Fibroblast of pulmonary artery (primary cell): Measurements from ENCODE around the gene C9.
"Not testable (repeated sequence)": the region's sequence is repeated elsewhere in the genome, so short reads cannot be mapped to it uniquely, and the experiment has no call there.

Experiments used
- DNase-seq: peaks from one replicate; pipeline ENCODE4 v3.0.0-alpha.2; 2010; ENCODE audit warnings: low read depth
- H3K4me3 ChIP-seq: replicated peaks from 2 replicates; pipeline ENCODE4 v1.5.1; 2011; ENCODE audit warnings: low read depth, mild to moderate bottlenecking, control low read depth, low read length, moderate library complexity
- TF ChIP-seq, protein P1 (sequence below): IDR thresholded peaks from 2 replicates; pipeline ENCODE4 v1.5.1; 2011; ENCODE audit warnings: mild to moderate bottlenecking, control low read depth, low read length, inconsistent platforms; ENCODE audit errors: missing control alignments

The C9 gene

DNA sequence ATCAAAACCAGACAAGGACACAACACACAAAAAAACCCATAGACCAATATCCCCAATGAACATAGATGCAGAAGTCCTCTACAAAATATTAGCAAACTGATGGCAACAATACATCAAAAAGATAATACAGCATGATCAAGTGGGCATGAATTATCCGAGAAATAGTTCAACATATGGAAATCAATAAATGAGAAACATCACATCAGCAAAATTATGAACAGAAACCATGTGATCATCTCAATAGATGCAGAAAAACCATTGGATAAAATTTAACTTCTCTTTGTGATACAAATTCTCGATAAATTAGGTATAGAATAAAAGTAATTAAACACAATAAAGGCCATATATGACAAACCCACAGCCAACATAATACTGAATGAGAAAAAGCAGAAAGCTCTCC, 69.6 kb downstream of the C9 start:
- no peak for DNase-seq

DNA sequence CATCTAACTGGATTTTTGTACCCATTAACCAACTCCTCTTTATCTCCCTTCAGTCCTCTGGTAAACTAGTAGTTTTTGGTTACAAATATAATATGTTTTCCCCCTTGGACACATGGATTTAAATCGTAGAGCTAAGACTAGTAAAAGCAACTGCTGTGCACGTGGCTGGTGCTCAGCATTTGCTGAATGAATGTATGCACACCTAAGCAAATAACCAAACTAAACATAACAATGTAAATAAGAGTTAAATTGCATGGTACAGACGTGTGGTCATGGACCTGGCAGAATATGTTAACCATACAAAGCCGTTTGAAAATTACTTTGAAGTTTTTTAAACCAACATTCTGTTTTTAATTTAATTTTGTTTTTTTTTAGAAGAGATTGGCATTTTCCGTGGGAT, 79.7 kb downstream of the C9 start:
- DNase-seq, result no peak
- no peak overlapping the region for H3K4me3 ChIP-seq
- TF ChIP-seq, protein P1, sequence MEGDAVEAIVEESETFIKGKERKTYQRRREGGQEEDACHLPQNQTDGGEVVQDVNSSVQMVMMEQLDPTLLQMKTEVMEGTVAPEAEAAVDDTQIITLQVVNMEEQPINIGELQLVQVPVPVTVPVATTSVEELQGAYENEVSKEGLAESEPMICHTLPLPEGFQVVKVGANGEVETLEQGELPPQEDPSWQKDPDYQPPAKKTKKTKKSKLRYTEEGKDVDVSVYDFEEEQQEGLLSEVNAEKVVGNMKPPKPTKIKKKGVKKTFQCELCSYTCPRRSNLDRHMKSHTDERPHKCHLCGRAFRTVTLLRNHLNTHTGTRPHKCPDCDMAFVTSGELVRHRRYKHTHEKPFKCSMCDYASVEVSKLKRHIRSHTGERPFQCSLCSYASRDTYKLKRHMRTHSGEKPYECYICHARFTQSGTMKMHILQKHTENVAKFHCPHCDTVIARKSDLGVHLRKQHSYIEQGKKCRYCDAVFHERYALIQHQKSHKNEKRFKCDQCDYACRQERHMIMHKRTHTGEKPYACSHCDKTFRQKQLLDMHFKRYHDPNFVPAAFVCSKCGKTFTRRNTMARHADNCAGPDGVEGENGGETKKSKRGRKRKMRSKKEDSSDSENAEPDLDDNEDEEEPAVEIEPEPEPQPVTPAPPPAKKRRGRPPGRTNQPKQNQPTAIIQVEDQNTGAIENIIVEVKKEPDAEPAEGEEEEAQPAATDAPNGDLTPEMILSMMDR, result no peak

More for the DNA sequence above, 69.6 kb downstream of the C9 start:
- TF ChIP-seq, protein P1, result no peak
- H3K4me3 ChIP-seq, result no peak overlapping the region

DNA sequence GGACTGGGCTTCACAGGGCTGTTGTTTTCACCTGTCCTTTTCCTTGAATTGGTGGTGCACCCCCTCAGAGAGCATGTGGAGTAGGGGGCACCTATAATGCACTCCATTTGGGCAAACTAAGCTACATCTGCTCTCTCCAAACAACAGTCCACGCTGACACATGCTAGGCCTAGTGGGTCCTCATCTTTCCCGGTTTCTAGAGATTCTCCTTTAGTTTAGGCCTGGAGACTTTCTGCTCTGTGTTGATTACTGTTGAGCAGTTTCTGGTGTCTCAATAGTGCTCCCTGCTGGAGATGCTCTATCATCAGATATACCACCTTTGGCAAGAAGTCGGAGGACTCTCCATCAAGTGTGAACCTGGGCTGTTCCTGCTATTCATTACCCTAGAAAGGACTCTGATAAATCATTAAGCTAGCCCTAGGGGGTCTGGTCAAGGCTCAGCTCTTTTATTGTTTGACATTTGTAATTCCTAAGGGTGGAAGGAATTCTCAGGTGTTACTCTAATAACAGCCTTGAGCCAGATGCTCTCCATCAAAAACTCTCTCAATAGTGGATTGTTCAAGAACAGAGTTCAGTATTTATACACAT, 81.0 kb downstream of the C9 start:
- TF ChIP-seq, protein P1, result peak; percentile 77
- H3K4me3 ChIP-seq, result no peak overlapping the region
- peak; percentile 86 for DNase-seq

DNA sequence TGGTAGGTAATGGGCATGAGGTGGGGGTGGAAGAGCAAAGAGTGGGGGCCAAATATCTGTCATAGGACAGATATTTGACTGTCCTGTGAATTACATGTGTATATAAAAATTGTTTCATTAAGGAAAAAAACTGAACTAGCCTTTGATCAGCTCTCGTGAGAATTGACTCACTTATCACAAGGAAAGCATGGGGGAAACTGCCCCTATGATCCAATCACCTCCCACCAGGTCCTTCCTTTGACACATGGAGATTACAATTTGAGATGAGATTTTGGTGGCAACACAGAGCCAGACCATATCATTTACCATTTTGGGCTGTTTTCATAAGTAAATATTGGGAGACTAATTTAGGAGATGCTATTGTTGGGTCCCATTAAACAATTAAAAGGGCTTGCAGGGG, 81.7 kb downstream of the C9 start:
- H3K4me3 ChIP-seq, result no peak overlapping the region
- DNase-seq, result no peak
- TF ChIP-seq, protein P1, result no peak

DNA sequence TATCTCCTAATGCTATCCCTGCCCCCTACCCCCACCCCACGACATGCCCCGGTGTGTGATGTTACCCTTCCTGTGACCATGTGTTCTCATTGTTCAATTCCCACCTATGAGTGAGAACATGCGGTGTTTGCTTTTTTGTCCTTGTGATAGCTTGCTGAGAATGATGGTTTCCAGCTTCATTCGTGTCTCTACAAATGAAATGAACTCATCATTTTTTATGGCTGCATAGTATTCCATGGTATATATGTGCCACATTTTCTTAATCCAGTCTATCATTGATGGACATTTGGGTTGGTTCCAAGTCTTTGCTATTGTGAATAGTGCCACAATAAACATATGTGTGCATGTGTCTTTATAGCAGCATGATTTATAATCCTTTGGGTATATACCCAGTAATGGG, 88.4 kb downstream of the C9 start:
- not testable (repeated sequence) for DNase-seq, H3K4me3 ChIP-seq

DNA sequence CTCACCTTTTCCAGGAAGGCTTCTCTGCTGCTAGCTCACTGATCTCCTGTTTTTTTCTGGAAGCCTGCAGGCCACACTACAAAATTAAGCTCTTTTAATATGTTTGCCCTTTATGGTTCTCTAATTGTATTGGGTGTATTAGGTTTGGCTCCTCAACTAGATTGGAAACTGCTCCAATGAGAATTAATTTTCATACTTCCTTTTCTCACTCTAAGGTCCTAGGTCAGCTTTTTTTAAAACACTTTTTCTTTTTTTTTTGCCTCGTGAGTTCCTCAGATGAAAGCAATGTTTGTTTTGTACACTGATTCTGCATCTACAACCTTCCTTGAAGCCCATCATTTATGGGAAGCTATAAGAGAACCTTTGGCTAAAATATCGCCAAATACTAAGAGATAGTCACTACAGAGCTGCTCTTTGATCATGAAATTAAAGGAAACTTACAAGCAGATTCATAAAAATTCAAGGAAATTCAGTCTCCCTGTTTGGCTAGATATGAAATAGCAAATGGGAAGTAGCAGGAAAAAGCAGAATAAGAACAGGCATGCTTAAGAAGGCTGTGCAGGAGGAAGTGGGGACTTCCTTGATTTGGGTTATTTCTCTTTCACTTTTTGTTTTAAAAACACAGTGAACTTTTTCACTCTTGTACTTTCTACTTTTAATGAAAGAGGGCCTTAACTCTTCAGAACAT, 89.8 kb downstream of the C9 start:
- no peak overlapping the region for H3K4me3 ChIP-seq
- no peak for DNase-seq
- TF ChIP-seq, protein P1, result no peak

DNA sequence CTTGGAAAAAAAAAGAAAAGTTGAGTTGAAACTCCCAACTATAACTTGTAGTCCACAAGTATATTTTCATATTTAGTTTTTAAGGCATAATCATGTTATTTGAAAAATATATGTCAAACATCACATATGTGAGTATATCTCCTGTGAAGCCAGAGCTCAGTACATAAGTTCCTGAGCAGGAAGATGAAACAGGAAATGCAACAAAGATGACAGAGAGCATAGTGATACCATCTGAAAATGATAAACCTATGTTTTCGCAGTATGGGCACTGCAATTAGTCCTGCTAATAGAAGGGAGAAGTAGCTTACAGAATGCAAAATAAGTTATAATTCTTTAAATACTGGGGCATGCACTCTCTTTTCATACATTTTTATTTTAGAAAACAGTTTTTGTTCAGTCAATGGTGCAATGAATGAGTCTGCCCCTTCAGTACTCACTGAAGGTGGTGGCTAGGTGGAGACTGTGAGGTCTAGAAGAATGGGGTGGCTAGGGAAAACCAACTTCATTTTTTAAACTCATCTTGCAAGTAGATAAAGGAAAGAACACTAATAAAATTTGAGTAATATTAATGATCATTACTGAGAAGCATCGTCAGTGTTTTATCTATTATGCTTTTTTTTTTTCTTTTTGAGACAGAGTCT, 90.9 kb downstream of the C9 start:
- TF ChIP-seq, protein P1, result no peak
- no peak overlapping the region for H3K4me3 ChIP-seq
- no peak for DNase-seq

DNA sequence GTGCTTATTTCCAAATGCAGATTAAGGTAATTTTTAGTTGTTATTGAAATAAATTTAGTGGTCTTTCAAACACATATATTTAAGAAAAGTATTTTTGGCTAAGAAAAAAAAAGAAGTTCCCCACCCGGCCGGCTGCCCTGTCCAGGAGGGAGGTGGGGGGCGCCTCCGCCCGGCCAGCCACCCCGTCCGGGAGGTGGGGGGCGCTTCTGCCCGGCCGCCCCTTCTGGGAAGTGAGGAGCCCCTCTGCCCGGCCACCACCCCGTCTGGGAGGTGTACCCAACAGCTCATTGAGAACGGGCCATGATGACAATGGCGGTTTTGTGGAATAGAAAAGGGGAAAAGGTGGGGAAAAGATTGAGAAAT, 91.4 kb downstream of the C9 start:
- DNase-seq, H3K4me3 ChIP-seq: not testable (repeated sequence)
